ENCODE measurements around the gene ELMO1. TPM values are rescaled to one million over a fixed set of nuclear protein-coding genes. Genes with fewer than 3 reads are reported as not detected.

The ELMO1 gene
- total RNA-seq, 4 donors from 2014 or later, result 31.1 to 42.9 (median 38.7) TPM

DNA sequence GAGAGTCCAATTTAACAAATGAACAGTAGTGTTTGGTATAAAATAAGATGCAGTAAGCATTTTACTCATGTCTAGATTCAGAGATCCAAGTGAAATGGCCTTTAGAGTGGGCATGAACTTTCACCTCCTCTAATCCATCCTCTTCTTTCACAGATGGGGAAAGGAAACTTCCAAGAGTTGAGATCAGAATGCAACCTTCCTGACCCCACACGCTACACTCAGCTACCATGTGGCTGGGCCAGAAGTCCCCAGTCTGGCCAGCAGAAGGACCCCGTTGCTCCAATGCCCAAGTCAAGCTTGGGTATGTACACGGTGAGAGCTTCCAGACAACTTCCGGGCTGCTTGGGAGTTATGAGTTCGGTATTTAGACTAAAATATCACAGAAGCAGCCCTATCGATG is 228.0 kb downstream of the ELMO1 start:
- H3K4me3 ChIP-seq, result no peak overlapping the region
- no peak for DNase-seq (ENCODE audit: extremely low spot score)
- H3K4me1 ChIP-seq, result peaks cover 6 to 30% (median 20%) of the 10 kb centered on the region in 4 donors
- TF ChIP-seq POLR2A (IDR thresholded peaks at IDR 0.05; ENCODE audit: low read depth) (no peak), POLR2AphosphoS5 (IDR thresholded peaks at IDR 0.05) (no peak), EP300 (IDR thresholded peaks at IDR 0.05) (no peak)
- TF ChIP-seq, protein P1, sequence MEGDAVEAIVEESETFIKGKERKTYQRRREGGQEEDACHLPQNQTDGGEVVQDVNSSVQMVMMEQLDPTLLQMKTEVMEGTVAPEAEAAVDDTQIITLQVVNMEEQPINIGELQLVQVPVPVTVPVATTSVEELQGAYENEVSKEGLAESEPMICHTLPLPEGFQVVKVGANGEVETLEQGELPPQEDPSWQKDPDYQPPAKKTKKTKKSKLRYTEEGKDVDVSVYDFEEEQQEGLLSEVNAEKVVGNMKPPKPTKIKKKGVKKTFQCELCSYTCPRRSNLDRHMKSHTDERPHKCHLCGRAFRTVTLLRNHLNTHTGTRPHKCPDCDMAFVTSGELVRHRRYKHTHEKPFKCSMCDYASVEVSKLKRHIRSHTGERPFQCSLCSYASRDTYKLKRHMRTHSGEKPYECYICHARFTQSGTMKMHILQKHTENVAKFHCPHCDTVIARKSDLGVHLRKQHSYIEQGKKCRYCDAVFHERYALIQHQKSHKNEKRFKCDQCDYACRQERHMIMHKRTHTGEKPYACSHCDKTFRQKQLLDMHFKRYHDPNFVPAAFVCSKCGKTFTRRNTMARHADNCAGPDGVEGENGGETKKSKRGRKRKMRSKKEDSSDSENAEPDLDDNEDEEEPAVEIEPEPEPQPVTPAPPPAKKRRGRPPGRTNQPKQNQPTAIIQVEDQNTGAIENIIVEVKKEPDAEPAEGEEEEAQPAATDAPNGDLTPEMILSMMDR (IDR thresholded peaks at IDR 0.05), result no peak
- no peak overlapping the region for H3K27ac ChIP-seq (replicated peaks in 1 of 4)
- no peaks in the 10 kb centered on the region for H3K9me3 ChIP-seq
- no peaks in the 10 kb centered on the region for H3K27me3 ChIP-seq
- peaks cover 0 to 12% (median 4%) of the 10 kb centered on the region in 4 donors for H3K36me3 ChIP-seq
- 81% methylated on average over 3 of the region's 6 CpGs for WGBS
- intact Hi-C loops (cut with DNase I), result no loop called here

DNA sequence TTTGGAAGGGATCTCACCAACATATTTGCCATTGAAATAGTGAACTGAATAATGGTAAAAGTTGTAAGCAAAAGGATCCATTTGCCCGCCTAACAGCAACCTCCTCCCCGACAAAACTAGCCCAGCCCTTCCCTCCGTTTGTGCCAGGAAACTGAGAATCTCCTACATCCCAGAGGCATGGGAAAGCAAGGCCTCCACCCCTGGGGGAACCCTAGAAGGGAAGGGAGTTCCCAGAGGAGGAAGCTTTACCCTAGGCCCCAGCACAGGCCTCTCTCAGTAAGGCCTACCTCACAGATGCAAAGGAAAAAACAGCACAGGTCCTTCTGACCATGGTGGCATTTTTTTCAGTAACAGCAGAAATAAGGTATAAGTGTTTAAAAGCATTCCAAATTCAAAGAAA is 229.7 kb downstream of the ELMO1 start:
- H3K4me3 ChIP-seq, result no peak overlapping the region
- peaks cover 6 to 30% (median 24%) of the 10 kb centered on the region in 4 donors for H3K4me1 ChIP-seq
- no peaks in the 10 kb centered on the region for H3K9me3 ChIP-seq
- intact Hi-C loops (cut with DNase I), result no loop called here
- 68% methylated on average over 3 of the region's 3 CpGs for WGBS
- TF ChIP-seq EP300 (IDR thresholded peaks at IDR 0.05), result no peak
- TF ChIP-seq POLR2AphosphoS5 (IDR thresholded peaks at IDR 0.05), result no peak
- TF ChIP-seq POLR2A (IDR thresholded peaks at IDR 0.05; ENCODE audit: low read depth), result no peak
- TF ChIP-seq, protein P1 (IDR thresholded peaks at IDR 0.05), result no peak
- no peaks in the 10 kb centered on the region for H3K27me3 ChIP-seq
- H3K36me3 ChIP-seq, result peaks cover 0 to 12% (median 4%) of the 10 kb centered on the region in 4 donors
- H3K27ac ChIP-seq (replicated peaks in 1 of 4), result peak overlapping the region in 1 of 4 donors; percentile 18
- no peak for DNase-seq (ENCODE audit: extremely low spot score)

DNA sequence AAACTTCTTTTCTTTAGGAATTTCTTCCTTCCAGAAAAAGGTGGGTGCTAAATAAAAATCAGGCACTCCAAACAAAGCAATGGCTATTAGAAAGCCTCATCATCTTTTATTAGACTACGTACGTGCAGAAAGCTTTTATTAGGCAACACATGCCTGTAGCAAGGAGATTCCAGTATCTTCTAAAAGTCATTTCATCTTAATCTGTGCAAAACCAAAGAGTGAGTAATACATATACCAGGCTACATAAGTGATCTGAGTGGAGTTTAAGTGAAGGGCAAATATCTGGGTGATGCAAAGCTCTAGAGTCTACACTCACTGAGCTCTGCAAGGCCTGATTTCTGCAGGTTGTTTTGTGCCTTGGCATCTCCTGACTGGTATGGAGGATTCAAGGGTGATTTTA is 231.7 kb downstream of the ELMO1 start:
- Histone ChIP-seq H3K9me3 (no peaks in the 10 kb centered on the region), H3K36me3 (peaks cover 0 to 4% (median 0%) of the 10 kb centered on the region in 4 donors), H3K27ac (replicated peaks in 1 of 4) (peak overlapping the region; percentile 3 to 33 (median 20)), H3K4me1 (peaks cover 10 to 41% (median 33%) of the 10 kb centered on the region in 4 donors), H3K27me3 (no peaks in the 10 kb centered on the region), H3K4me3 (no peak overlapping the region)
- DNase-seq (ENCODE audit: extremely low spot score), result peak; percentile 26
- intact Hi-C loops (cut with DNase I), result no loop called here
- WGBS, result 13% methylated on average over 2 of the region's 2 CpGs
- TF ChIP-seq EP300 (IDR thresholded peaks at IDR 0.05) (no peak), POLR2A (IDR thresholded peaks at IDR 0.05; ENCODE audit: low read depth) (no peak), POLR2AphosphoS5 (IDR thresholded peaks at IDR 0.05) (no peak)
- TF ChIP-seq, protein P1 (IDR thresholded peaks at IDR 0.05), result no peak

DNA sequence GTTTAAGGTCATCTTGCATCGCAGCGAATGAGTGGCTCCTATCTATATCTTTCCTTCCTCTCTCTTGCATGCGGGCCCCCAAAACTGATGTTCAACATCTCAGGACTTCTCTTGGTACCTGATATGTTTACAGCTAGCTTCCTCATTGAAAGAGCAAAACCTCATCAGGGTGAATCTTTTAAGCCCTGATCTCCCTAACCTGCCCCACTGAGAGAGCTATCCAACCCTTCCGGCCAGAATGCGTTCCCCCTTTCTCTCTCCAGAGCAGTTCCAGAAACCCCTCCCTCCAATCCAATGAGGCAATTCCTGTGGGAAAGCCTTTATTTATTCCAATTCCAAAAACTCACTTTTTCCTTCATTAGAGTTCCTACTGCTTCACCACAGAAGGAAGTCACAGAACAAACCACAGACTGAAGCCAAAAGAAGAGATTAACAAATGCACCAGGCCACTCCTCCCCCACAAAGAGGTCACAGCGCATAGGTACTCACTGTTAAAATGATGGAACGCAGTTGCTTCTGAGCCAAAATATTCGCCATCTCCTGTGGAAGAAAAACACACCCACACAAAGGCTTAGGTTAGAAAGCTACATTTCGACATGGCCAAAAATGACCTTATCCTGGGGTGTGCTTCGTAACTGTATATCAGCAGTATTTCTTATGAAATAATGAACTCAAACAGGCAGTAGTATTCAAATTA is 232.4 kb downstream of the ELMO1 start:
- H3K9me3 ChIP-seq, result no peaks in the 10 kb centered on the region
- H3K4me3 ChIP-seq, result no peak overlapping the region
- H3K27ac ChIP-seq (replicated peaks in 1 of 4), result peak overlapping the region; percentile 3 to 33 (median 20)
- DNase-seq (ENCODE audit: extremely low spot score), result peak; percentile 70
- peaks cover 0 to 4% (median 2%) of the 10 kb centered on the region in 4 donors for H3K36me3 ChIP-seq
- intact Hi-C loops (cut with DNase I), result no loop called here
- no peaks in the 10 kb centered on the region for H3K27me3 ChIP-seq
- peak; percentile 27 to 45 for TF ChIP-seq POLR2AphosphoS5 (IDR thresholded peaks at IDR 0.05)
- no peak for TF ChIP-seq POLR2A (IDR thresholded peaks at IDR 0.05; ENCODE audit: low read depth)
- H3K4me1 ChIP-seq, result peaks cover 15 to 47% (median 39%) of the 10 kb centered on the region in 4 donors
- WGBS, result 49% methylated on average over 10 of the region's 10 CpGs

DNA sequence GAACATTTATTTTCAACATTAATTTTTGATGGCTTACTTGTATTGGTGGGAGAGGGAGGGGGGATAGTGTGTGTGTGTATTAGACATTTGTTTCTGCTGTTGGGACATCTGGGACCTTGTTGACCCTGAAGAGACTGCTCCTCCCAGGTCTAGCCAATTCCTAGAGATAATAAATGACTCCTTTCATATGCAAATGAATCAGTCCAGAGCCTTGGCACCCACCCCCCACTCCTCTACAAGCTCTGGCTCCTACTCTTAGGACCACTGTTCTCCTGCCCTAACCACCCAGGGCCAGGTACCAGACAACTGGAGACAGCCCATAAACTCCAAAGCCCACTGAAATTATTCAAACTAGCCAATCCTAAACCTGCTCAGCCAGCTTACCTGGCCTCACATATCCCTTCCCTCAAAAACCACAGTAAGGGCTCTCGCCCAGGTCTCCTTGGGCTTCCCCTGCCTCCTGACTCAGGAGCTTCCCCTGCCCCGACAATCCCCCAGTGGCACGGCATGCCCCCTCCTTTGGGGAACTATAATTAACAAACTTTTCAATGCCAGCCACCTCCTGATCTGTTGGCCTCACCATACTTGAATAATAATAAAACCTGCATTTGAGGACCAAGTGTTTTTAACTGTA is 233.3 kb downstream of the ELMO1 start:
- H3K36me3 ChIP-seq, result peaks cover 0 to 7% (median 0%) of the 10 kb centered on the region in 4 donors
- 87% methylated on average over 3 of the region's 3 CpGs for WGBS

More for the DNA sequence above, 233.3 kb downstream of the ELMO1 start:
- peak; percentile 60 for DNase-seq (ENCODE audit: extremely low spot score)
- TF ChIP-seq, protein P1 (IDR thresholded peaks at IDR 0.05), result no peak
- TF ChIP-seq EP300 (IDR thresholded peaks at IDR 0.05), result no peak
- no peak for TF ChIP-seq POLR2AphosphoS5 (IDR thresholded peaks at IDR 0.05)
- no peak for TF ChIP-seq POLR2A (IDR thresholded peaks at IDR 0.05; ENCODE audit: low read depth)
- H3K4me1 ChIP-seq, result peaks cover 15 to 56% (median 48%) of the 10 kb centered on the region in 4 donors
- no peak overlapping the region for H3K27ac ChIP-seq (replicated peaks in 1 of 4)
- H3K9me3 ChIP-seq, result no peaks in the 10 kb centered on the region
- intact Hi-C loops (cut with DNase I), result no loop called here
- no peaks in the 10 kb centered on the region for H3K27me3 ChIP-seq
- H3K4me3 ChIP-seq, result no peak overlapping the region
